Upper lobe of right lung (tissue), 1 donor: Measurements from ENCODE around the gene ADGRG7. TPM values are rescaled to one million over a fixed set of nuclear protein-coding genes. Genes with fewer than 3 reads are reported as not detected.

Experiments
- ATAC-seq: fragments of 200-7000 bp; cut with Tn5 transposase; one replicate; pipeline ENCODE4 v1.9.1; 2020; ENCODE audit warnings: mild to moderate bottlenecking, moderate library complexity
- DNase-seq: peaks from one replicate; pipeline ENCODE4 v3.0.0-alpha.2; 2020
- H3K27ac ChIP-seq: fragments of 200-600 bp; one replicate; pipeline ENCODE4 v1.8.0; 2022
- H3K27me3 ChIP-seq: fragments of 200-600 bp; one replicate; pipeline ENCODE4 v1.8.0; 2022; ENCODE audit warnings: mild to moderate bottlenecking
- H3K36me3 ChIP-seq: fragments of 200-600 bp; one replicate; pipeline ENCODE4 v1.8.0; 2022
- H3K4me1 ChIP-seq: fragments of 200-600 bp; one replicate; pipeline ENCODE4 v1.8.0; 2022
- H3K4me3 ChIP-seq: fragments of 200-600 bp; one replicate; pipeline ENCODE4 v1.8.0; 2022; ENCODE audit warnings: mild to moderate bottlenecking
- H3K9me3 ChIP-seq: fragments of 200-600 bp; one replicate; pipeline ENCODE4 v1.8.0; 2022
- CTCF ChIP-seq: fragments of 200-600 bp; IDR thresholded peaks from one replicate; pipeline ENCODE4 v1.8.0; 2022; ENCODE audit warnings: antibody characterized with exemption
- intact Hi-C: fragments of 100-400 bp; cut with DNase I; formaldehyde crosslinking; loops from one replicate; pipeline ENCODE4 v1.11.0; 2022
- long read RNA-seq: library from polyadenylated mRNA; unstranded; transcript quantifications from one replicate; pipeline ENCODE4 v2.0.0, GENCODE V29; 2021
- total RNA-seq: library from RNA; stranded (reverse); fragmentation: NEBNext Ultra II Directional; extraction: Animal tissue kit (Norgen Biotek cat#: 25700); gene quantifications from one replicate; pipeline ENCODE4 v1.2.1, GENCODE V29; 2021
- donor health status: DM: no; HTN: yes; CAD: no; lungs with severe emphysema.

Gene ADGRG7
- not detected for total RNA-seq
- long read RNA-seq: 0 reads

GRCh38 chr3:100609305-100609704, at the start of gene ADGRG7:
TSS of gene ADGRG7 (plus strand) at chr3:100609601. CDS start at chr3:100609857, 256 bp downstream.
- H3K27me3 ChIP-seq: peaks cover 7% of the 10 kb centered on the region
- intact Hi-C loops: no loop called here
- H3K27ac ChIP-seq: no peak within 1 kb of the TSS
- no peaks in the 10 kb centered on the region for H3K36me3 ChIP-seq
- H3K9me3 ChIP-seq: no peaks in the 10 kb centered on the region
- no peak for TF ChIP-seq CTCF
- no peak within 1 kb of the TSS for H3K4me3 ChIP-seq
- no peak for ATAC-seq
- H3K4me1 ChIP-seq: no peaks in the 10 kb centered on the region
- DNase-seq: no peak

- TF ChIP-seq CTCF: no peak
- intact Hi-C loops: no loop called here
- ATAC-seq (no peak), DNase-seq (no peak)
- Histone ChIP-seq H3K27ac (no peak overlapping the region), H3K27me3 (no peaks in the 10 kb centered on the region), H3K4me3 (no peak overlapping the region), H3K9me3 (no peaks in the 10 kb centered on the region), H3K4me1 (no peaks in the 10 kb centered on the region), H3K36me3 (no peaks in the 10 kb centered on the region)
These were observed 49.0 kb upstream of the ADGRG7 start for GRCh38 chr3:100560426-100560825.

GRCh38 chr3:100561459-100562158, 47.8 kb upstream of the ADGRG7 start:
- ATAC-seq: no peak
- no peak for TF ChIP-seq CTCF
- intact Hi-C loops: no loop called here
- no peaks in the 10 kb centered on the region for H3K27me3 ChIP-seq
- no peaks in the 10 kb centered on the region for H3K4me1 ChIP-seq
- H3K4me3 ChIP-seq: no peak overlapping the region
- no peaks in the 10 kb centered on the region for H3K9me3 ChIP-seq
- no peak overlapping the region for H3K27ac ChIP-seq
- H3K36me3 ChIP-seq: no peaks in the 10 kb centered on the region
- DNase-seq: no peak

GRCh38 chr3:100562224-100562857, 47.1 kb upstream of the ADGRG7 start:
- ATAC-seq: no peak
- DNase-seq: no peak
- Histone ChIP-seq H3K27ac (no peak overlapping the region), H3K36me3 (no peaks in the 10 kb centered on the region), H3K27me3 (no peaks in the 10 kb centered on the region), H3K4me1 (no peaks in the 10 kb centered on the region), H3K4me3 (no peak overlapping the region), H3K9me3 (no peaks in the 10 kb centered on the region)
- intact Hi-C loops: no loop called here
- TF ChIP-seq CTCF: no peak

GRCh38 chr3:100563228-100563627, 46.2 kb upstream of the ADGRG7 start:
- intact Hi-C loops: no loop called here
- Histone ChIP-seq H3K4me3 (no peak overlapping the region), H3K4me1 (no peaks in the 10 kb centered on the region), H3K9me3 (no peaks in the 10 kb centered on the region), H3K27me3 (no peaks in the 10 kb centered on the region), H3K27ac (no peak overlapping the region), H3K36me3 (no peaks in the 10 kb centered on the region)
- DNase-seq (no peak), ATAC-seq (no peak)
- TF ChIP-seq CTCF: no peak
